Measurements from ENCODE around the gene GVQW3. TPM values are rescaled to one million over a fixed set of nuclear protein-coding genes. Genes with fewer than 3 reads are reported as not detected.

Gene GVQW3
- total and polyA plus RNA-seq, 3 donors from 2014 or later = 5.9 to 11.0 (median 8.2) TPM

DNA sequence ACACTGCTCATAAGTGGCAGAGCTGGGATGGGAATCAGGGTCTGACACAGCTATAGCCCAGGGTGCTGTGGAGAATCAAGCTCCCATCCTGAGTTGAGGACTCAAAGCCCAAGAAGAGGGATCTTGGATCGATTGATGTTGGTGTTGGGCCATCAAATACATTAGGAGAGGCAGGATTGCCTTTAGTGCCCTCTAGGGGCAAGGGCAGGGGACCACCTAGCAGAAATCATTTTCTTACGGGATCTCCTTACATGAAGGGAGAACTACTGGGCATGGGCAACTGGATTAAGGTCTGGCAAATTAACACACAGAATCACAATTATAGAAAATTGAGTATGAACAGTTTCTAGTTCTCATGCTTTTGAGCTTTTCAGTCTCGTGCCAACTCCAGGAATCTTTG is 38.8 kb downstream of the GVQW3 start:
- H3K9me3 ChIP-seq = no peaks in the 10 kb centered on the region
- no peaks in the 10 kb centered on the region for H3K27me3 ChIP-seq
- H3K27ac ChIP-seq = no peak overlapping the region
- intact Hi-C loops (cut with DNase I; ENCODE audit: low total_unique reads) = no loop called here
- WGBS, 2 donors = 61 to 82% methylated on average over 3 of the region's 3 CpGs
- TF ChIP-seq, protein P1, sequence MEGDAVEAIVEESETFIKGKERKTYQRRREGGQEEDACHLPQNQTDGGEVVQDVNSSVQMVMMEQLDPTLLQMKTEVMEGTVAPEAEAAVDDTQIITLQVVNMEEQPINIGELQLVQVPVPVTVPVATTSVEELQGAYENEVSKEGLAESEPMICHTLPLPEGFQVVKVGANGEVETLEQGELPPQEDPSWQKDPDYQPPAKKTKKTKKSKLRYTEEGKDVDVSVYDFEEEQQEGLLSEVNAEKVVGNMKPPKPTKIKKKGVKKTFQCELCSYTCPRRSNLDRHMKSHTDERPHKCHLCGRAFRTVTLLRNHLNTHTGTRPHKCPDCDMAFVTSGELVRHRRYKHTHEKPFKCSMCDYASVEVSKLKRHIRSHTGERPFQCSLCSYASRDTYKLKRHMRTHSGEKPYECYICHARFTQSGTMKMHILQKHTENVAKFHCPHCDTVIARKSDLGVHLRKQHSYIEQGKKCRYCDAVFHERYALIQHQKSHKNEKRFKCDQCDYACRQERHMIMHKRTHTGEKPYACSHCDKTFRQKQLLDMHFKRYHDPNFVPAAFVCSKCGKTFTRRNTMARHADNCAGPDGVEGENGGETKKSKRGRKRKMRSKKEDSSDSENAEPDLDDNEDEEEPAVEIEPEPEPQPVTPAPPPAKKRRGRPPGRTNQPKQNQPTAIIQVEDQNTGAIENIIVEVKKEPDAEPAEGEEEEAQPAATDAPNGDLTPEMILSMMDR (IDR thresholded peaks at IDR 0.05) = no peak
- TF ChIP-seq POLR2A (IDR thresholded peaks at IDR 0.05) = no peak
- H3K4me1 ChIP-seq = no peaks in the 10 kb centered on the region
- no peaks in the 10 kb centered on the region for H3K36me3 ChIP-seq (ENCODE audit: low read depth, missing control alignments)
- DNase-seq = no peak
- H3K4me3 ChIP-seq = no peak overlapping the region

DNA sequence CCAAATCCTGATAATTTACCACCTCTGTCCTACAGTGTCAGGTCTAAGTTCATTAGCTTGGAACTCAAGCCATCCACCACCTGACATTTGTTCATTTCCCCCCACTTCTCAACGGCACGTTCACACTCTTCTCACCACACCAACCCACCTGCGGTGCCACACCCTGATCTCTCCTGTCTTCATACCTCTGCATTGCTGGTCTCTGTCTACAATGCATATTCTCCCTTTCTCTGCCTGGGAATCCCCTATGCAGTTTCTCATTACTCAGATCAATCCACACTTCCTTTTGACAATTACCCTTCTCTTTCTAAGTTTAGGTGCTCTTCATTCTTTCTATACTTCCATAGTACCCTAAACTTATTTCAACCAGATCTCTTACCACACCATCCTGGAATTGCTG is 43.3 kb downstream of the GVQW3 start:
- Histone ChIP-seq H3K27me3 (no peaks in the 10 kb centered on the region), H3K4me3 (no peak overlapping the region), H3K27ac (no peak overlapping the region), H3K4me1 (no peaks in the 10 kb centered on the region), H3K36me3 (ENCODE audit: low read depth, missing control alignments) (no peaks in the 10 kb centered on the region), H3K9me3 (no peaks in the 10 kb centered on the region)
- intact Hi-C loops (cut with DNase I; ENCODE audit: low total_unique reads) = no loop called here
- no peak for DNase-seq
- TF ChIP-seq, protein P1 (IDR thresholded peaks at IDR 0.05) = no peak
- TF ChIP-seq POLR2A (IDR thresholded peaks at IDR 0.05) = no peak
- 75 to 77% methylated on average over 3 of the region's 3 CpGs for WGBS, 2 donors

DNA sequence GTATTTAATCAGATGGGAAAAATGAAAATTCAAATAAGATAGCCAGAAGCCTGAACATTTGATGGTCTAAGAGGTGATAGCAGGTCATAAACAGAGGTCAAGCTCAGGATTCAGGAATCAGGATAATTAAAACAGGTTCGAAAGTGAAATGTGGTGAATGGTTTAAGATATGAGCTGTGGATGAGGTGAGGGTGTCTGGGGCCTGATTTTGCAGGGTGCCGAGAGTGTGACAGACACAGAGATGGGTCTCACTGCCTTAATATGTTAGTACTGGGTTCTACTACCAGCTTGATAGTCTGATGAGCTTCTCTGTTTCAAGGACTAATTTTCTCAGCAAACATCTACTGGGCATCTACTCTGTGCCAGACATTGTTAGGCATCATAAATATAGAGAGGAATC is 43.8 kb downstream of the GVQW3 start:
- WGBS, 2 donors = 87 to 92% methylated on average over 2 of the region's 2 CpGs
- Histone ChIP-seq H3K27me3 (no peaks in the 10 kb centered on the region), H3K36me3 (ENCODE audit: low read depth, missing control alignments) (no peaks in the 10 kb centered on the region), H3K27ac (no peak overlapping the region), H3K4me1 (no peaks in the 10 kb centered on the region), H3K9me3 (no peaks in the 10 kb centered on the region), H3K4me3 (no peak overlapping the region)
- intact Hi-C loops (cut with DNase I; ENCODE audit: low total_unique reads) = no loop called here
- TF ChIP-seq, protein P1 (IDR thresholded peaks at IDR 0.05) = no peak
- no peak for TF ChIP-seq POLR2A (IDR thresholded peaks at IDR 0.05)
- no peak for DNase-seq

DNA sequence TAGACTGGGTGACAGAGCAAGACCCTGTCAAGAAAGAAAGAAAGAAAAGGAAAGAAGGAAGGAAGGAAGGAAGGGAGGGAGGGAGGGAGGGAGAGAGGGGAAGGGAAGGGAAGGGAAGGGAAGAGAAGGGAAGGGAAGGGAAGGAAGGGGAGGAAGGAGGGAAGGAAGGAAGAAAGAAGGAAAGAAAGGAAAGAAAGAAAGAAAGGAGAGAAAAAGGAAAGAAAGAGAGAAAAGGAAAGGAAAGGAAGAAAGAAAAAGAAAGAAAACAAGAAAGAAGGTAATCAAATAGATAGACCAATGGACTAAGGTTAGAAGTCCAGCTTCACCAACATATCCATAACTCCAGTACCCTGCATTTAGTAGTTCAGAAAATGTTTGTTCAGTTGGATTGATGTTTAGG is 45.5 kb downstream of the GVQW3 start:
- TF ChIP-seq POLR2A (IDR thresholded peaks at IDR 0.05) = no peak
- TF ChIP-seq, protein P1 (IDR thresholded peaks at IDR 0.05) = no peak
- intact Hi-C loops (cut with DNase I; ENCODE audit: low total_unique reads) = no loop called here
- Histone ChIP-seq H3K27ac (no peak overlapping the region), H3K27me3 (no peaks in the 10 kb centered on the region), H3K36me3 (ENCODE audit: low read depth, missing control alignments) (no peaks in the 10 kb centered on the region), H3K9me3 (no peaks in the 10 kb centered on the region), H3K4me3 (no peak overlapping the region), H3K4me1 (no peaks in the 10 kb centered on the region)
- DNase-seq = no peak

DNA sequence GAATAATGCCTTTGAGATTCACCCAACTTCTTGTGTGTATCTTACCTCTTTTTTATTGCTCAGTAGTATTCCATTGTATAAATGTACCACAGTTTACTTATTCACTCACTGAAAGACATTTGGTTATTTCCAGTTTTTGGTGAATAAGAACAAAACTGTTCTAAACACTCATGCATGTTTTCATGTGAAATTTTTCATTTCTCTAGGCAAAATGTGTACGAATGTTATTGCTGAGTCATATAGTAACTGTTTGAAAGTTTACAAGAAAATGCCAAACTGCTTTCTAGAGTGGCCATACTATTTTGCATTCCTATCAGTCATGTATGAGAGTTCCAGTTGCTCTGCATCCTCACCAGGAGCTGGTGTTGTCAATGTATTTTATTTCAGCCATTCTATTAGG is 54.9 kb downstream of the GVQW3 start:
- Histone ChIP-seq H3K4me1 (no peaks in the 10 kb centered on the region), H3K4me3 (no peak overlapping the region), H3K36me3 (ENCODE audit: low read depth, missing control alignments) (no peaks in the 10 kb centered on the region), H3K9me3 (no peaks in the 10 kb centered on the region), H3K27me3 (no peaks in the 10 kb centered on the region), H3K27ac (no peak overlapping the region)
- TF ChIP-seq, protein P1 (IDR thresholded peaks at IDR 0.05) = no peak
- no peak for TF ChIP-seq POLR2A (IDR thresholded peaks at IDR 0.05)
- 93 to 94% methylated on average over 1 of the region's 1 CpG for WGBS, 2 donors
- intact Hi-C loops (cut with DNase I; ENCODE audit: low total_unique reads) = no loop called here
- no peak for DNase-seq
